Activated naive CD8-positive, alpha-beta T cell treated with anti-CD3 and anti-CD28 coated beads for 36 hours (primary cell): ENCODE measurements around the gene CAMSAP3. TPM values are rescaled to one million over a fixed set of nuclear protein-coding genes. Genes with fewer than 3 reads are reported as not detected.

Source experiments
- DNase-seq: peaks from one replicate; pipeline ENCODE4 v3.0.0; 2021
- H3K27ac Mint-ChIP-seq: one replicate; pipeline ENCODE4 v1.8.0; 2022; ENCODE audit warnings: mild to moderate bottlenecking, moderate library complexity, mixed read lengths
- H3K27me3 Mint-ChIP-seq: one replicate; pipeline ENCODE4 v1.8.0; 2022; ENCODE audit warnings: mild to moderate bottlenecking, mixed read lengths
- H3K36me3 Mint-ChIP-seq: one replicate; pipeline ENCODE4 v1.8.0; 2021; ENCODE audit warnings: mild to moderate bottlenecking, mixed read lengths
- H3K4me1 Mint-ChIP-seq: one replicate; pipeline ENCODE4 v1.8.0; 2021; ENCODE audit warnings: mixed read lengths
- H3K4me3 Mint-ChIP-seq: one replicate; pipeline ENCODE4 v1.8.0; 2022; ENCODE audit warnings: mild to moderate bottlenecking, moderate library complexity, mixed read lengths
- H3K9me3 Mint-ChIP-seq: one replicate; pipeline ENCODE4 v1.8.0; 2022; ENCODE audit warnings: mixed read lengths
- total RNA-seq, 2 experiments: library from RNA; stranded (reverse); gene quantifications; one replicate each; pipeline ENCODE4 v1.2.3, GENCODE V29; 2021

CAMSAP3 gene
- total RNA-seq, 2 experiments from 2014 or later = 0.50 to 0.52 TPM

DNA sequence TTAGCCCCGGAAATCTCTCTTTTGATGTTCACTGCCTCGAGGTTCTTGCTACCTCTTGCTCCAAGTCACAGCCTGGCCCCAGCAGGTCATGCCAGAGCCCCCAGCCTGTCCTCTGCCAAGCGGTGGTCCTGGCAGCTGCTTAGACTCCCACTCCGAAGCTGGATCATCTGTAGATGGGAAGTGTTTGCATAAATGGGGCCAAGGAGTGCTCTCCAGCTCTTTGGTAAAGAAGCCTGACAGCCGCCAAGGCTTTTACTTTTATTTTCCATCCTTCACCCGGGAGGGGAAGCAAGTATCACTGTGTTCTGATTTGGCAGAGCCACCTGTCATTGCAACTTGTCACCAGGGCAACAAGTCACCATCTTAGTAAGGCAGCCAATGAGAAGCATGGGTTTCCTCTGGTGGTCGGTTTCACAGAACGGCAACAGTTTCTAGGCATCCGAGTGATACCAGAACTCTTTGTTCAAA is 62.6 kb downstream of the CAMSAP3 start:
- DNase-seq = peak; percentile 69
- Mint-ChIP-seq H3K27me3 (no peaks in the 10 kb centered on the region), H3K36me3 (no peaks in the 10 kb centered on the region), H3K4me1 (peaks cover 24% of the 10 kb centered on the region), H3K9me3 (no peaks in the 10 kb centered on the region), H3K4me3 (peak overlapping the region; percentile 77), H3K27ac (peak overlapping the region; percentile 87)

DNA sequence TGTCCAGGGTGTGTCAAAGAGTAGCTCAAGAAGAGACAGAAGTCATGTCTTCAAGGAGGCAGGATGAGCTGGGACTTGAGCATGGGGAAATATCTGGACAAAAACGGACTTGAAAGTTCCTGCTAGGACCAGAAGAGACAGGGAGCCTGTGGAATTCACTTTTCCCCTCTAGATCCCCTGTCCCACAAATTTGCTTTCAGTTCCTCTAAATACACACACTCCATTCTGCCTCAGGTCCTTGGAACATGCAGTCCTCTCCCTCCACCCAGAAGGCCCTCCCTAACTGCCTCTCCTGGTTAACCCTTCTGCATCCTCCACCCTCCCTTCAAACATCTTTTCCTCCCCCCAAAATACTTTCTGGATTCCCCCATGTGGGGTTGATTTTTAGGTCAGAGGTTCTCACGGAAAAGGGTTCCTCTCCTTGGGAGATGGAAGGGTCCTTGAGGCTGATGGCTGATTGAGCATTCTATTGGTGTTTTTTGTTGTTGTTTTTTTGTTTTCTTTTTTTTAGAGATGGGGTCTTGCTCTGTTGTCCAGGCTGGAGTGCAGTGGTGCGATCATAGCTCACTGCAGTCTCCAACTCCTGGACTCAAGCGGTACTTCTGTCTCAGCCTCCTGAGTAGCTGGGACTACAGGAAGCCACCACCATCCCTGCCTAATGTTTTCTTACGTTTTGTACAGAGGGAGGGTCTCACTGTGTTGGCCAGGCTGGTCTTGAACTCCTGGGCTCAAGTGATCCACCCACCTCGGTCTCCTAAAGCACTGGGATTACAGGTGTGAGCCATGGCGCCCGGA is 66.3 kb downstream of the CAMSAP3 start:
- peaks cover 16% of the 10 kb centered on the region for H3K4me1 Mint-ChIP-seq
- no peaks in the 10 kb centered on the region for H3K27me3 Mint-ChIP-seq
- H3K9me3 Mint-ChIP-seq = no peaks in the 10 kb centered on the region
- DNase-seq = no peak
- H3K36me3 Mint-ChIP-seq = no peaks in the 10 kb centered on the region
- no peak overlapping the region for H3K27ac Mint-ChIP-seq
- no peak overlapping the region for H3K4me3 Mint-ChIP-seq

DNA sequence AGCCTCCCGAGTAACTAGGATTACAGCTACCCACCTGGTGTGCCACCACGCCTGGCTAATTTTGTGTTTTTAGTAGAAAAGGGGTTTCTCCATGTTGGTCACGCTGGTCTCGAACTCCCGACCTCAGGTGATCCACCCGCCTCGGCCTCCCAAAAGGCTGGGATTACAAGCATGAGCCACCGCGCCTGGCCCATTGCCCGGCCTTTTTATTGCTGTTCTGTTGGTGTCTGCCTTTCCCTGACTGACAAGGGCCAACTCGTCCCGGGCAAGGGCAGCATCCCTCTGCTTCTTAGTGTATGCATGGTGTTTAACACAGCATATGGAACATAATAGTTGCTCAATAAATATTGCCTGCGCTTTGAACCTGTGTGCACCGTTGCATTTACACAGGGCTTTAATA is 67.0 kb downstream of the CAMSAP3 start:
- H3K27me3 Mint-ChIP-seq = no peaks in the 10 kb centered on the region
- no peaks in the 10 kb centered on the region for H3K9me3 Mint-ChIP-seq
- H3K4me3 Mint-ChIP-seq = no peak overlapping the region
- peaks cover 9% of the 10 kb centered on the region for H3K4me1 Mint-ChIP-seq
- no peak for DNase-seq
- H3K36me3 Mint-ChIP-seq = no peaks in the 10 kb centered on the region
- no peak overlapping the region for H3K27ac Mint-ChIP-seq

DNA sequence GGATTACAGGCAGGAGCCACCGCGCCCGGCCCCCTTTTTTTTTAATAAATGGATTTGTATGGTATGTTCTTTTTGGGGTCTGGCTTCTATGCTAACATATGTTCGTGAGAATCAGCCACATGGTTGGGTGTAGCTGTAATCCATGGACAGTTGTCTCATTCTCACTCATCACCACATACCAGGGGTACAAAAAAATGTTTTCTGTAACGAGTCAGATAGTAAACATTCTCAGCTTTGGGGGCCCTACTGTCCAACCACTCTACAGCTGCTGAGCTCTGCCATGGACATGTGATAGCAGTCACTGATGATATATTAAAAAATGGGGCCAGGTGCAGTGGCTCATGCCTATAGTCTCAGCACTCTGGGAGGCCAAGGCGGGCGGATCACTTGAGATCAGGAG is 68.0 kb downstream of the CAMSAP3 start:
- Mint-ChIP-seq H3K27ac (no peak overlapping the region), H3K4me1 (no peaks in the 10 kb centered on the region), H3K4me3 (no peak overlapping the region), H3K27me3 (peaks cover 5% of the 10 kb centered on the region), H3K36me3 (no peaks in the 10 kb centered on the region), H3K9me3 (no peaks in the 10 kb centered on the region)
- no peak for DNase-seq

DNA sequence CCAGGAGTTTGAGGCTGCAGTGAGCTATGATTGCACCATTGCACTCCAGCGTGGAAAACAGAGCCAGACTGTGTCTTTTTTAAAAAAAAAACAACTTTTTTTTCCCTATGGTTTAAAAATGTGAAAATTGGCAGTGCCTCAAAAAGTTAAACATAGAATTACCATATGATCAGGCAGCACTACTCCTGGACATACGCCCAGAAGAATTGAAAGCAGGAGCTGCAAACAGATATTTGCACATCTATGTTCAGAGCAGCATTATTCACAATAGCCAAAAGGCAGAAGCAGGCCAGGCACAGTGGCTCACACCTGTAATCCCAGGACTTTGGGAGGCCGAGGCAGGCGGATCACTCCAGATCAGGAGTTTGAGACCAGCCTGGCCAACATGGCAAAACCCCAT is 69.4 kb downstream of the CAMSAP3 start:
- peaks cover 5% of the 10 kb centered on the region for H3K4me1 Mint-ChIP-seq
- H3K36me3 Mint-ChIP-seq = no peaks in the 10 kb centered on the region
- H3K9me3 Mint-ChIP-seq = no peaks in the 10 kb centered on the region
- H3K27ac Mint-ChIP-seq = no peak overlapping the region
- no peak overlapping the region for H3K4me3 Mint-ChIP-seq
- peaks cover 11% of the 10 kb centered on the region for H3K27me3 Mint-ChIP-seq
- DNase-seq = no peak

Other genes starting within 250 kb of the CAMSAP3 start
- gene ARHGEF18, start 246.9 kb upstream of the CAMSAP3 start, total RNA-seq = 10 to 100 TPM; 26.3 to 30.8 TPM
- gene PEX11G, start 106.8 kb upstream of the CAMSAP3 start, total RNA-seq = 1 to 10 TPM in 1 of 2 experiments, under 1 TPM in 1; 0.82 to 1.5 TPM
- gene ZNF358, start 79.8 kb upstream of the CAMSAP3 start, total RNA-seq = 1 to 10 TPM; 6.5 to 7.3 TPM
- gene MCOLN1, start 73.2 kb upstream of the CAMSAP3 start, total RNA-seq = 10 to 100 TPM; 12.3 to 12.4 TPM
- 10 to 100 TPM; 67.8 to 68.5 TPM for gene PNPLA6, start 60.1 kb upstream of the CAMSAP3 start, total RNA-seq
- gene XAB2, start 33.7 kb downstream of the CAMSAP3 start, total RNA-seq = 10 to 100 TPM; 44.0 to 45.8 TPM
- 10 to 100 TPM; 83.7 to 86.0 TPM for gene PET100, start 33.9 kb downstream of the CAMSAP3 start, total RNA-seq
- gene PCP2, start 37.9 kb downstream of the CAMSAP3 start, total RNA-seq = 1 to 10 TPM in 1 of 2 experiments, under 1 TPM in 1; 0.99 to 1.4 TPM
- 10 to 100 TPM; 73.3 to 73.5 TPM for gene STXBP2, start 41.2 kb downstream of the CAMSAP3 start, total RNA-seq
- gene RETN, start 73.2 kb downstream of the CAMSAP3 start, total RNA-seq = not detected
- gene MCEMP1, start 81.2 kb downstream of the CAMSAP3 start, total RNA-seq = not detected
- gene TRAPPC5, start 85.0 kb downstream of the CAMSAP3 start, total RNA-seq = 10 to 100 TPM; 83.3 to 83.8 TPM
- gene FCER2, start 106.3 kb downstream of the CAMSAP3 start, total RNA-seq = 1 to 10 TPM; 1.5 to 1.7 TPM
- not detected for gene CLEC4G, start 136.2 kb downstream of the CAMSAP3 start, total RNA-seq
- gene CD209, start 151.7 kb downstream of the CAMSAP3 start, total RNA-seq = not detected
- gene CLEC4M, start 167.4 kb downstream of the CAMSAP3 start, total RNA-seq = not detected
- gene EVI5L, start 234.4 kb downstream of the CAMSAP3 start, total RNA-seq = 1 to 10 TPM; 4.8 TPM